WTC11 (cell line): ENCODE data around the gene GCDH. TPM values are rescaled to one million over a fixed set of nuclear protein-coding genes. Genes with fewer than 3 reads are reported as not detected.

Experiments used
- CDX4 ChIP-seq: fragments of 250-450 bp; sonication (Bioruptor Pico); IDR thresholded peaks from 2 replicates; pipeline ENCODE4 v1.9.0; 2021; ENCODE audit warnings: moderate library complexity, mild to moderate bottlenecking, inconsistent platforms, borderline replicate concordance
- EMX1 ChIP-seq: fragments of 250-450 bp; sonication (Bioruptor Pico); IDR thresholded peaks from 2 replicates; pipeline ENCODE4 v1.8.0; 2021; ENCODE audit warnings: mild to moderate bottlenecking
- ESRRA ChIP-seq: sonication (generic); formaldehyde crosslinking; IDR thresholded peaks from 2 replicates; pipeline ENCODE4 v1.8.1; 2022; ENCODE audit warnings: mild to moderate bottlenecking, missing genetic modification reagents, borderline replicate concordance
- FOXP4 ChIP-seq: sonication (generic); formaldehyde crosslinking; IDR thresholded peaks from 2 replicates; pipeline ENCODE4 v1.8.0; 2022; ENCODE audit warnings: mild to moderate bottlenecking, missing genetic modification reagents
- GRHL2 ChIP-seq: fragments of 250-450 bp; sonication (Bioruptor Pico); IDR thresholded peaks from 2 replicates; pipeline ENCODE4 v1.8.0; 2022; ENCODE audit warnings: mild to moderate bottlenecking, moderate library complexity; ENCODE audit not compliant: insufficient replicate concordance, severe bottlenecking
- HMGXB4 ChIP-seq: sonication (generic); formaldehyde crosslinking; IDR thresholded peaks from 2 replicates; pipeline ENCODE4 v1.8.1; 2023; ENCODE audit warnings: mild to moderate bottlenecking, moderate library complexity, missing genetic modification reagents
- JAZF1 ChIP-seq: fragments of 250-450 bp; sonication (Bioruptor Pico); IDR thresholded peaks from 2 replicates; pipeline ENCODE4 v1.9.0; 2021; ENCODE audit warnings: moderate library complexity, mild to moderate bottlenecking, inconsistent platforms
- NR1H2 ChIP-seq: sonication (generic); formaldehyde crosslinking; IDR thresholded peaks from 2 replicates; pipeline ENCODE4 v1.9.0; 2021; ENCODE audit warnings: mild to moderate bottlenecking, moderate library complexity, missing genetic modification reagents
- NR2C2 ChIP-seq: sonication (generic); formaldehyde crosslinking; IDR thresholded peaks from 2 replicates; pipeline ENCODE4 v1.8.0; 2022; ENCODE audit warnings: mild to moderate bottlenecking, missing genetic modification reagents
- RORB ChIP-seq: fragments of 250-450 bp; sonication (Bioruptor Pico); IDR thresholded peaks from 2 replicates; pipeline ENCODE4 v1.9.0; 2021; ENCODE audit warnings: mild to moderate bottlenecking
- ZNF425 ChIP-seq: fragments of 250-450 bp; sonication (Bioruptor Pico); conservative IDR thresholded peaks from 2 replicates; pipeline ENCODE4 v1.9.0; 2021; ENCODE audit warnings: mild to moderate bottlenecking
- ZNF532 ChIP-seq: fragments of 250-450 bp; sonication (Bioruptor Pico); IDR thresholded peaks from 2 replicates; pipeline ENCODE4 v1.9.0; 2021; ENCODE audit warnings: mild to moderate bottlenecking, borderline replicate concordance
- ZNF671 ChIP-seq: fragments of 250-450 bp; sonication (Bioruptor Pico); IDR thresholded peaks from 2 replicates; pipeline ENCODE4 v1.8.0; 2021; ENCODE audit warnings: mild to moderate bottlenecking
- ZSCAN18 ChIP-seq: fragments of 250-450 bp; sonication (Bioruptor Pico); IDR thresholded peaks from 2 replicates; pipeline ENCODE4 v2.1.2; 2022; ENCODE audit warnings: mild to moderate bottlenecking, moderate library complexity
- total RNA-seq: library from RNA; stranded (reverse); gene quantifications from 3 replicates; pipeline ENCODE4 v1.2.3, GENCODE V29; 2021

The GCDH gene
- total RNA-seq, 1 experiment from 2014 or later = 69.0 TPM

- no peak for TF ChIP-seq ZSCAN18 (CRISPR knock-in tag)
- TF ChIP-seq ZNF532 (CRISPR knock-in tag) = peak; percentile 56; the same call in 1 of the 2 replicates
- no peak for TF ChIP-seq EMX1 (CRISPR knock-in tag)
- TF ChIP-seq CDX4 (CRISPR knock-in tag) = 0 out of 2 replicates have a peak, but pooled peaks have one; percentile 14
- TF ChIP-seq ZNF425 (CRISPR knock-in tag) = peak; percentile 73; the same call in 1 of the 2 replicates
- no peak for TF ChIP-seq NR2C2 (CRISPR knock-in tag)
- TF ChIP-seq HMGXB4 = 0 out of 2 replicates have a peak, but pooled peaks have one; percentile 28
- no peak for TF ChIP-seq RORB (CRISPR knock-in tag)
- TF ChIP-seq NR1H2 (CRISPR knock-in tag) = no peak
- no peak for TF ChIP-seq FOXP4 (CRISPR knock-in tag)
- TF ChIP-seq JAZF1 (CRISPR knock-in tag) = no peak
- TF ChIP-seq GRHL2 (CRISPR knock-in tag) = no peak
- peak; percentile 27; the same call in 1 of the 2 replicates for TF ChIP-seq ZNF671 (CRISPR knock-in tag)
- no peak for TF ChIP-seq ESRRA (CRISPR knock-in tag)
These were observed 55.2 kb downstream of the GCDH start (continued) for GRCh38 chr19:12946092-12946721.
